T-helper 2 cell treated with Interferon-gamma antibody and Interleukin-4, amounts not matched to agents 5 μg/mL and 100 μg/mL, for 36 hours (primary cell): ENCODE data around the gene MPP4.

Experiments used
- DNase-seq: peaks from one replicate; pipeline ENCODE4 v3.0.0; 2021; ENCODE audit warnings: low spot score
- H3K27ac Mint-ChIP-seq: one replicate; pipeline ENCODE4 v1.8.0; 2021; ENCODE audit warnings: mild to moderate bottlenecking, mixed read lengths
- H3K27me3 Mint-ChIP-seq: one replicate; pipeline ENCODE4 v1.8.0; 2021; ENCODE audit warnings: low read depth, mixed read lengths
- H3K36me3 Mint-ChIP-seq: one replicate; pipeline ENCODE4 v1.8.0; 2021; ENCODE audit warnings: low read depth, mixed read lengths
- H3K4me1 Mint-ChIP-seq: one replicate; pipeline ENCODE4 v1.8.0; 2021; ENCODE audit warnings: low read depth, mixed read lengths
- H3K4me3 Mint-ChIP-seq: one replicate; pipeline ENCODE4 v1.8.0; 2022; ENCODE audit warnings: mild to moderate bottlenecking, moderate library complexity, mixed read lengths
- H3K9me3 Mint-ChIP-seq: one replicate; pipeline ENCODE4 v1.8.0; 2021; ENCODE audit warnings: mixed read lengths

MPP4 gene

GRCh38 chr2:201698588-201699226, at the start of gene MPP4:
Gene MPP4, minus strand, starts transcription at chr2:201698644. Its CDS starts 4,690 bp downstream, at chr2:201693954.
- no peak within 1 kb of the TSS for H3K27ac Mint-ChIP-seq

GRCh38 chr2:201746551-201746950, 48.1 kb upstream of the MPP4 start:
- no peaks in the 10 kb centered on the region for H3K4me1 Mint-ChIP-seq
- H3K36me3 Mint-ChIP-seq, result peaks cover 2% of the 10 kb centered on the region
- no peaks in the 10 kb centered on the region for H3K9me3 Mint-ChIP-seq
- H3K4me3 Mint-ChIP-seq, result no peak overlapping the region
- H3K27me3 Mint-ChIP-seq, result no peaks in the 10 kb centered on the region
- no peak for DNase-seq
- H3K27ac Mint-ChIP-seq, result no peak overlapping the region

More at GRCh38 chr2:201698588-201699226, at the start of gene MPP4:
- H3K4me1 Mint-ChIP-seq, result peaks cover 2% of the 10 kb centered on the region
- H3K27me3 Mint-ChIP-seq, result no peaks in the 10 kb centered on the region
- H3K9me3 Mint-ChIP-seq, result no peaks in the 10 kb centered on the region
- no peak within 1 kb of the TSS for H3K4me3 Mint-ChIP-seq
- DNase-seq, result no peak
- H3K36me3 Mint-ChIP-seq, result peaks cover 3% of the 10 kb centered on the region

- no peak overlapping the region for H3K27ac Mint-ChIP-seq
- H3K9me3 Mint-ChIP-seq, result peaks cover 25% of the 10 kb centered on the region
- no peak overlapping the region for H3K4me3 Mint-ChIP-seq
- H3K4me1 Mint-ChIP-seq, result peaks cover 8% of the 10 kb centered on the region
- DNase-seq, result no peak
- H3K27me3 Mint-ChIP-seq, result no peaks in the 10 kb centered on the region
- H3K36me3 Mint-ChIP-seq, result peaks cover 16% of the 10 kb centered on the region
Measured at GRCh38 chr2:201735486-201735885, 37.0 kb upstream of the MPP4 start.

- peaks cover 8% of the 10 kb centered on the region for H3K4me1 Mint-ChIP-seq
- H3K4me3 Mint-ChIP-seq, result no peak overlapping the region
- H3K36me3 Mint-ChIP-seq, result peaks cover 16% of the 10 kb centered on the region
- no peak for DNase-seq
- no peak overlapping the region for H3K27ac Mint-ChIP-seq
- H3K27me3 Mint-ChIP-seq, result no peaks in the 10 kb centered on the region
- peaks cover 25% of the 10 kb centered on the region for H3K9me3 Mint-ChIP-seq
Measured at GRCh38 chr2:201734111-201734510, 35.7 kb upstream of the MPP4 start.

- no peaks in the 10 kb centered on the region for H3K27me3 Mint-ChIP-seq
- peaks cover 8% of the 10 kb centered on the region for H3K4me1 Mint-ChIP-seq
- DNase-seq, result no peak
- H3K4me3 Mint-ChIP-seq, result no peak overlapping the region
- no peak overlapping the region for H3K27ac Mint-ChIP-seq
- peaks cover 15% of the 10 kb centered on the region for H3K36me3 Mint-ChIP-seq
- peaks cover 24% of the 10 kb centered on the region for H3K9me3 Mint-ChIP-seq
Measured at GRCh38 chr2:201733544-201733943, 35.1 kb upstream of the MPP4 start.

GRCh38 chr2:201730651-201731285, 32.3 kb upstream of the MPP4 start:
- H3K4me1 Mint-ChIP-seq, result peaks cover 8% of the 10 kb centered on the region
- H3K9me3 Mint-ChIP-seq, result peaks cover 7% of the 10 kb centered on the region
- H3K27ac Mint-ChIP-seq, result no peak overlapping the region
- H3K4me3 Mint-ChIP-seq, result no peak overlapping the region
- H3K27me3 Mint-ChIP-seq, result no peaks in the 10 kb centered on the region
- no peak for DNase-seq
- peaks cover 4% of the 10 kb centered on the region for H3K36me3 Mint-ChIP-seq

GRCh38 chr2:201715459-201715858, 17.0 kb upstream of the MPP4 start:
- no peak for DNase-seq
- H3K9me3 Mint-ChIP-seq, result peaks cover 8% of the 10 kb centered on the region
- H3K4me1 Mint-ChIP-seq, result no peaks in the 10 kb centered on the region
- peaks cover 21% of the 10 kb centered on the region for H3K36me3 Mint-ChIP-seq
- no peak overlapping the region for H3K27ac Mint-ChIP-seq
- no peaks in the 10 kb centered on the region for H3K27me3 Mint-ChIP-seq
- H3K4me3 Mint-ChIP-seq, result no peak overlapping the region

GRCh38 chr2:201712726-201713125, 14.3 kb upstream of the MPP4 start:
- Mint-ChIP-seq H3K9me3 (no peaks in the 10 kb centered on the region), H3K27ac (no peak overlapping the region), H3K27me3 (no peaks in the 10 kb centered on the region), H3K36me3 (peaks cover 16% of the 10 kb centered on the region), H3K4me3 (no peak overlapping the region), H3K4me1 (no peaks in the 10 kb centered on the region)
- no peak for DNase-seq

- H3K27ac Mint-ChIP-seq, result no peak overlapping the region
- H3K36me3 Mint-ChIP-seq, result peaks cover 10% of the 10 kb centered on the region
- H3K4me3 Mint-ChIP-seq, result no peak overlapping the region
- no peaks in the 10 kb centered on the region for H3K27me3 Mint-ChIP-seq
- H3K9me3 Mint-ChIP-seq, result no peaks in the 10 kb centered on the region
- H3K4me1 Mint-ChIP-seq, result no peaks in the 10 kb centered on the region
- DNase-seq, result no peak
Measured at GRCh38 chr2:201709747-201710146, 11.3 kb upstream of the MPP4 start.

GRCh38 chr2:201709049-201709448, 10.6 kb upstream of the MPP4 start:
- no peaks in the 10 kb centered on the region for H3K9me3 Mint-ChIP-seq
- DNase-seq, result no peak
- no peaks in the 10 kb centered on the region for H3K4me1 Mint-ChIP-seq
- H3K27ac Mint-ChIP-seq, result no peak overlapping the region
- no peak overlapping the region for H3K4me3 Mint-ChIP-seq
- H3K27me3 Mint-ChIP-seq, result no peaks in the 10 kb centered on the region
- peaks cover 5% of the 10 kb centered on the region for H3K36me3 Mint-ChIP-seq

GRCh38 chr2:201707753-201708152, 9.3 kb upstream of the MPP4 start:
- H3K36me3 Mint-ChIP-seq, result peaks cover 3% of the 10 kb centered on the region
- no peak overlapping the region for H3K4me3 Mint-ChIP-seq
- DNase-seq, result no peak
- H3K27me3 Mint-ChIP-seq, result no peaks in the 10 kb centered on the region
- no peaks in the 10 kb centered on the region for H3K4me1 Mint-ChIP-seq
- no peaks in the 10 kb centered on the region for H3K9me3 Mint-ChIP-seq
- H3K27ac Mint-ChIP-seq, result no peak overlapping the region

- H3K4me3 Mint-ChIP-seq, result no peak overlapping the region
- H3K27ac Mint-ChIP-seq, result no peak overlapping the region
- no peaks in the 10 kb centered on the region for H3K4me1 Mint-ChIP-seq
- DNase-seq, result no peak
- H3K9me3 Mint-ChIP-seq, result no peaks in the 10 kb centered on the region
- peaks cover 3% of the 10 kb centered on the region for H3K36me3 Mint-ChIP-seq
- H3K27me3 Mint-ChIP-seq, result no peaks in the 10 kb centered on the region
Measured at GRCh38 chr2:201707142-201707541, 8.7 kb upstream of the MPP4 start.

GRCh38 chr2:201704536-201704935, 6.1 kb upstream of the MPP4 start:
- no peak for DNase-seq
- Mint-ChIP-seq H3K36me3 (peaks cover 3% of the 10 kb centered on the region), H3K27ac (no peak overlapping the region), H3K27me3 (no peaks in the 10 kb centered on the region), H3K9me3 (no peaks in the 10 kb centered on the region), H3K4me3 (no peak overlapping the region), H3K4me1 (no peaks in the 10 kb centered on the region)

- H3K27me3 Mint-ChIP-seq, result no peaks in the 10 kb centered on the region
- peaks cover 3% of the 10 kb centered on the region for H3K36me3 Mint-ChIP-seq
- DNase-seq, result no peak
- no peak overlapping the region for H3K27ac Mint-ChIP-seq
- H3K4me3 Mint-ChIP-seq, result no peak overlapping the region
- H3K9me3 Mint-ChIP-seq, result no peaks in the 10 kb centered on the region
- peaks cover 2% of the 10 kb centered on the region for H3K4me1 Mint-ChIP-seq
Measured at GRCh38 chr2:201701646-201702045, 3.2 kb upstream of the MPP4 start.

GRCh38 chr2:201699416-201699815, 972 bp upstream of the MPP4 start:
- peaks cover 2% of the 10 kb centered on the region for H3K4me1 Mint-ChIP-seq
- DNase-seq, result no peak

More at GRCh38 chr2:201699416-201699815, 972 bp upstream of the MPP4 start:
- H3K36me3 Mint-ChIP-seq, result peaks cover 3% of the 10 kb centered on the region
- no peak overlapping the region for H3K4me3 Mint-ChIP-seq
- no peak overlapping the region for H3K27ac Mint-ChIP-seq
- no peaks in the 10 kb centered on the region for H3K27me3 Mint-ChIP-seq
- no peaks in the 10 kb centered on the region for H3K9me3 Mint-ChIP-seq
